SK-N-SH treated with all-trans-retinoic acid at 6 μM for 48 hours (cell line): ENCODE measurements around the gene CSKMT.

Source experiments
- BACH2 ChIP-seq: fragments of 250-450 bp; sonication (Bioruptor Pico); IDR thresholded peaks from 2 replicates; pipeline ENCODE4 v1.9.0; 2021; ENCODE audit warnings: mild to moderate bottlenecking, borderline replicate concordance
- CREB5 ChIP-seq: fragments of 250-450 bp; sonication (Bioruptor Pico); IDR thresholded peaks from 2 replicates; pipeline ENCODE4 v1.5.1; 2020; ENCODE audit warnings: low read depth, mild to moderate bottlenecking, moderate library complexity
- CSRNP3 ChIP-seq: fragments of 250-450 bp; sonication (Bioruptor Pico); IDR thresholded peaks from 2 replicates; pipeline ENCODE4 v1.5.1; 2021; ENCODE audit warnings: mild to moderate bottlenecking, moderate library complexity
- GLIS3 ChIP-seq: fragments of 250-450 bp; sonication (Bioruptor Pico); IDR thresholded peaks from 2 replicates; pipeline ENCODE4 v1.5.0; 2020; ENCODE audit warnings: mild to moderate bottlenecking, moderate library complexity
- ISL1 ChIP-seq: fragments of 250-450 bp; sonication (Bioruptor Pico); IDR thresholded peaks from 2 replicates; pipeline ENCODE4 v2.1.2; 2022; ENCODE audit warnings: mild to moderate bottlenecking, moderate library complexity
- PATZ1 ChIP-seq: fragments of 250-450 bp; sonication (Bioruptor Pico); IDR thresholded peaks from 2 replicates; pipeline ENCODE4 v1.8.0; 2020; ENCODE audit warnings: mild to moderate bottlenecking, moderate library complexity, borderline replicate concordance
- POU6F1 ChIP-seq: fragments of 250-450 bp; sonication (Bioruptor Pico); IDR thresholded peaks from 2 replicates; pipeline ENCODE4 v1.8.0; 2021; ENCODE audit warnings: low read depth, mild to moderate bottlenecking, moderate library complexity, borderline replicate concordance
- RARB ChIP-seq: fragments of 250-450 bp; sonication (Bioruptor Pico); IDR thresholded peaks from 2 replicates; pipeline ENCODE4 v1.8.0; 2021; ENCODE audit warnings: mild to moderate bottlenecking, moderate library complexity
- TOX ChIP-seq: fragments of 250-450 bp; sonication (Bioruptor Pico); IDR thresholded peaks from 2 replicates; pipeline ENCODE4 v1.8.0; 2021; ENCODE audit warnings: mild to moderate bottlenecking, moderate library complexity, borderline replicate concordance

GRCh38 chr11:62677156-62677555, 12.0 kb downstream of the CSKMT start:
- TF ChIP-seq PATZ1 (CRISPR knock-in tag), result no peak
- TF ChIP-seq TOX (CRISPR knock-in tag), result no peak
- no peak for TF ChIP-seq POU6F1 (CRISPR knock-in tag)
- no peak for TF ChIP-seq GLIS3 (CRISPR knock-in tag)
- no peak for TF ChIP-seq CREB5 (CRISPR knock-in tag)
- TF ChIP-seq RARB (CRISPR knock-in tag), result no peak
- TF ChIP-seq BACH2 (CRISPR knock-in tag), result no peak
- TF ChIP-seq ISL1 (CRISPR knock-in tag), result no peak
- TF ChIP-seq CSRNP3 (CRISPR knock-in tag), result no peak
